GM12874 (cell line): Measurements from ENCODE around the gene USP4.

Source experiments
- CTCF ChIP-seq: IDR thresholded peaks from 2 replicates; pipeline ENCODE4 v1.5.1; 2011; ENCODE audit warnings: low read depth, mild to moderate bottlenecking, control low read depth, low read length, moderate library complexity; ENCODE audit not compliant: insufficient read depth

The USP4 gene

GRCh38 chr3:49266410-49267095 is 73.3 kb downstream of the USP4 start:
- no peak for TF ChIP-seq CTCF

GRCh38 chr3:49265661-49266386 is 74.0 kb downstream of the USP4 start:
- no peak for TF ChIP-seq CTCF

- no peak for TF ChIP-seq CTCF
Observed at GRCh38 chr3:49263159-49263889, 76.5 kb downstream of the USP4 start.

- no peak for TF ChIP-seq CTCF
Observed at GRCh38 chr3:49260806-49261324, 79.0 kb downstream of the USP4 start.

- no peak for TF ChIP-seq CTCF
Observed at GRCh38 chr3:49257187-49257586, 82.7 kb downstream of the USP4 start.

- no peak for TF ChIP-seq CTCF
Observed at GRCh38 chr3:49255718-49256511, 83.9 kb downstream of the USP4 start.

- no peak for TF ChIP-seq CTCF
Observed at GRCh38 chr3:49255112-49255511, 84.7 kb downstream of the USP4 start.
